ENCODE data around the gene MARCHF6.
"Not testable (repeated sequence)": the region's sequence is repeated elsewhere in the genome, so short reads cannot be mapped to it uniquely, and the experiment has no call there.

Gene MARCHF6

GRCh38 chr5:10375146-10375545, 21.7 kb downstream of the MARCHF6 start:
- DNase-seq (ENCODE audit: low read depth in 3 of 3, low spot score in 1 of 3) = not testable (repeated sequence)

DNA sequence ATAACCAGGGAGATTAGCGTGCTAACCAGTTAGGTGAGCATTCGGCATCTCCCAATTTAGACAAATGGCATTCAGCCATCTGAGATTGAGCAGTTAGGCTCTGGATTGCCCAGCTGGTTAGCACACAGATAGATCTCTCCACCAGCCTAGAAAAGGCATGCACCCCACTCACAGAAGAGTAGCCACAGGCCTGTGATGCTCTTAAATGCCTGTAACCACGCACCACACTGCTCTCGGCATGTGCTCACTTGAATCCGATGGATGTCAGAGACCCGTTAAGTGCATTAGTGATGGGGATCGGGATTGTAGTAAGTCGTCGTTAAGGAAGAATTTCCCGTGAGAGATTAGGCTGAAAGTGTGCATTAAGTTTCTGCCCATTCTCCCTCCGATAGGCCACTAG, 23.0 kb downstream of the MARCHF6 start:
- DNase-seq (ENCODE audit: low read depth in 3 of 3, low spot score in 1 of 3) = no peak

DNA sequence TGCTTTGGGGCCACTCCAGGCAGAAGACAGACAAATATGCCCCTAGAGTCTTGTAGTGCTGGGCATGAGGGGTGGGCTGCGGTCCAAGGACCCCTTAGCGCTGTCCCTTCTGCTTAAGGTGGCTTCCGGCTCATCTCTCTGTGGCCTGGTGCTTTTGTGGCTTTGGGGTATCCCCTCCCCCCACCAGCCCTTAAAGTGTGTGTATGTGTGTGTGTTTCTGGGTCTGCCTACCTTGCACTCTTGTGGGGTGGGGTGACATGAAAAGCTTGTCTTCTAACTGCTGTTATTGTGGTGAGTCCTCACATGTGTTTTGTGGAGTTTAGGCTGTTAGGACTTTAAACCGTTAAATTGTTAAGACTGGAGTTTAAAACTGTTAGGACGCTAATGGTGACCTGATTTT, 23.6 kb downstream of the MARCHF6 start:
- DNase-seq (ENCODE audit: low read depth in 3 of 3, low spot score in 1 of 3) = no peak

DNA sequence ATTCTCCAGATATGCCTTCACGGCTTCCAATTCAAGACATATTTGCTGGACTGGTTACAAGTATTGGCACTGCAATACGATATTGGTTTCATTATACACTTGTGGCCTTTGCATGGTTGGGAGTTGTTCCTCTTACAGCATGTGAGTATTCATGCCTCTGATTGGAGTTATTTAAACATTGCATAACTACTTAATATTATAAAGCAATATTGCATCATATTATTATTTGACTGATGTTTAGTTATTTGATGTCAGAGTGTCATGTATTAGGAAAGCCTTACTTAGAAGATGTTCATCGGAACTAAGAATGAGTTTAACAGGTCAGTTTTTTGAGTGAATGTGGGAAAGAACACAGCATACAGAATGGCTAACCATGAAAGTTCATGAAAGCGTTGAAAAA, 28.3 kb downstream of the MARCHF6 start:
- DNase-seq (ENCODE audit: low read depth in 3 of 3, low spot score in 1 of 3) = no peak

GRCh38 chr5:10384483-10384882, 31.0 kb downstream of the MARCHF6 start:
- no peak for DNase-seq (ENCODE audit: low read depth in 3 of 3, low spot score in 1 of 3)

DNA sequence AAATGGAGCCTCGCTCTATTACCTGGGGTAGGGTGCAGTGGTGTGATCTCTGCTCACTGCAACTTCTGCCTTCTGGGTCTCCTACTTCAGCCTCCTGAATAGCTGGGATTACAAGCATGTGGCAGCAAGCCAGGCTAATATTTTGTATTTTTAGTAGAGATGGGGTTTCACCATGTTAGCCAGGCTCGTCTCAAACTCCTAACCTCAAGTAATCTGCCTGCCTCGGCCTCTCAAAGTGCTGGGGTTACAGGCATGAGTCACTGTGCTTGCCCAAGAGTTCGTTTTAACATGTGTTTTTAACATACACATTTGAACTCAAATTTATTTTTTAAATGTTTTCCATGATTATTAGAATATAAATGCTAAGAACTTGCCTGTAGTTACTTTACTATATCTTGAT, 34.2 kb downstream of the MARCHF6 start:
- no peak for DNase-seq (ENCODE audit: low read depth in 3 of 3, low spot score in 1 of 3)

- DNase-seq (ENCODE audit: low read depth in 3 of 3, low spot score in 1 of 3) = no peak
Measured at GRCh38 chr5:10391130-10391529, 37.6 kb downstream of the MARCHF6 start.

DNA sequence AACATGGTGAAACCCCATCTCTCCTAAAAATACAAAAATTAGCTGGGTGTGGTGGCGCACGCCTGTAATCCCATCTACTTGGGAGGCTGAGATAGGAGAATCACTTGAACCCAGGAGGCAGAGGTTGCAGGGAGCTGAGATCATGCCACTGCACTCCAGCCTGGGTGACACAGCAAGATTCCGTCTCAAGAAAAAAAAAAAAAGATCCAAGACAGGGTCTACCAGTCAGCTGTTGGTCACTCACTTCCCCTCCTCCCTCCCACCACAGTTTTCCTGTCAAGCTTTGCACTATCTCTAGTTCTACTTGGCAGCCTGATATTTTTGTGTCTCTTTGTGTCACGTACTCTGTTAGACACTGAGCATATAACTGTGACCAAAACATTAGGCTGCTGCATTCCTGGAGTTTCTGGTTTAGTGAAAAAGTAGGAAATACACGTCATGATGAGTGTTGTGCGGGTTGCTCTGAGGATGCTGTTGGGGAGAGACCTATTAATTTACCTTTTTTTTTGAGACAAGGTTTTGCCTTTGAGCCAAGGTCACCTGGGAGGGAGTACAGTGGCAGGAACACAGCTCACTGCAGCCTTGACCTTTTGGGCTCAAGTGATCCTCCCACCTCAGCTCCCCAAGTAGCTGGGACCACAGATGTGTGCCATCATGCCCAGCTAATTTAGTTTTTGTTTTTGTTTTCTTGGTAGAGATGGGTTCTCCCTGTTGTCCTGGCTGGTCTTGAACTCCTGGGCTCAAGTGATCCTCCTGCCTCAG, 39.3 kb downstream of the MARCHF6 start:
- not testable (repeated sequence) for DNase-seq (ENCODE audit: low read depth in 3 of 3, low spot score in 1 of 3)

DNA sequence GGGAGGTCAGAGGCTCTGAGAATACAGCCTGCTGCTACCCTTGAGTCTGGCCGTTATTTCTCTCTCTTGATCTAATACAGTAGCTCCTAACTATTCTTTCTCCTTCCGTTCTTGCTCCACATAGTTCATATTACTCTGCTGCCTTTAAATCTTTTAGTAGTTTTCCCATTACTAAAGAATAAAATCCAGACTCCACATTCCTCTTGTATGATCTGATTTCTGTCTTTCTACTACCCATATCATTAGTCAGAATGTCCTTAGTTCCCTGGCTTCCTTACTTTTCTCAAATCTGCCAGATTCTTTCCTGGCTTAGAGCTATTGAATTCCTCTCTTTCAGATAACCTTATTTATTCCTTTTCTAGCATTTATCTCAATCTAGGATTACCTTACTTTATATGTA, 40.0 kb downstream of the MARCHF6 start:
- DNase-seq (ENCODE audit: low read depth in 3 of 3, low spot score in 1 of 3) = no peak

GRCh38 chr5:10396552-10396951, 43.1 kb downstream of the MARCHF6 start:
- no peak for DNase-seq (ENCODE audit: low read depth in 3 of 3, low spot score in 1 of 3)

- no peak for DNase-seq (ENCODE audit: low read depth in 3 of 3, low spot score in 1 of 3)
Measured at GRCh38 chr5:10399839-10400238, 46.3 kb downstream of the MARCHF6 start.

DNA sequence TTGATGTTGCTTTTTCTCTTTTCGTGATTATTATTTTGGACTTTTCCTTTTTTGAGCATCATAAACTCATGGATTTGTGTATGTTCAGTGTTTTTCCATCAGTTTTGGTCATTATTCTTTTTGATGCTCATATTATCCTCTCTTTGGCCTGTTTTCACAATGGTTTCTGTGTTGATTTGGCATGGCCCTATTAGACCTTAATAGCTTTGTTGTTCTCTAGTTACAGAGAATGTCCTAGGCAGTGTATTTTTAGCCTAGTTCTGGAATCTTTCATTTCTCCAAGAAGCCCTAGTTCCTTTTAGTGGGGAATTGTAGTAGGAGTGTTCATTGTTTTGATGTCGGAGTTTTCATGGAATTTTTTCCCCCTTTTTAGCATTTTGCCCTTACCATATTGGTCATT, 46.9 kb downstream of the MARCHF6 start:
- no peak for DNase-seq (ENCODE audit: low read depth in 3 of 3, low spot score in 1 of 3)

DNA sequence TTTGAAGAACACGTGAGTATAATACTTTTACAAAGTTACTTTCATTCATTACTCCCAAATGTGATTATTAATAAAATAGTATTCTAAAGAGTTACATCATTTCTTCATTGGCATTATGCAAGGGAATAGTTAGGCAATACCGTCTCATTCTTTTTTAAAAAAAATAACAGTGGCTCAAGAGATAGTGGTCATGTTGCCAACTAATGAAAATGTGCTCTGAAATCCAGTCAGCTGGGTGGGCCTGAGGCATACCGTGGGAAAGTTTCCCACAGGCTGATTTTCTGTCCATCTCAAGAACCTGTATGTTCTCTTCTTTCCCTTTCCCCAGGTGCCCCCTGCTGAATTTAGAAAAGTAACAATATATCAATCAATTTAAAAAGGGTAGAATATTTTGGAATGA, 47.3 kb downstream of the MARCHF6 start:
- DNase-seq (ENCODE audit: low read depth in 3 of 3, low spot score in 1 of 3) = no peak

DNA sequence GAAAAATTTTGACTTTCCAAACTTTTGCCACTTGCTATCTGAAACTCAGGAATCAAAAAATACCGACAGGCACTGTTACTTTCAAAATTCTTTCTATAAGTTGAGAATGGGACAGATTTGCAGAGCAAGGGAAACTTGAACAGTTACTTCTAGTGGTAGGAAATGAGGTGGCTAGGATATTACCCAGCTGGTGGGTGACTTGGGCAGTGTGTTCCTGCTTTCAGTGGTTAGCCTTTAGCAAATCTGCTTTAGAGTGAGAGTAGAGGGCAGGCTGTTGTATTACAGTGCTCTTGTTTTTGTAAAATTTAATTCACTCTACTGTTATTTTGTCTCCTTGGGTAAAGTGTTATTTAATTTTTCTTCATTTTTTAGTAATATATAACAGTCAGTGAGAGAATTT, 48.0 kb downstream of the MARCHF6 start:
- DNase-seq (ENCODE audit: low read depth in 3 of 3, low spot score in 1 of 3) = no peak
